Measurements from ENCODE around the gene PLA2G4D.

PLA2G4D gene

GRCh38 chr15:42048821-42049200 lies 45.6 kb downstream of the PLA2G4D start:
- no peaks in the 10 kb centered on the region for H3K36me3 ChIP-seq (ENCODE audit: control insufficient read depth, insufficient read depth, low read length)
- H3K27ac ChIP-seq (ENCODE audit: low read depth, low read length) = no peak overlapping the region
- H3K27me3 ChIP-seq (ENCODE audit: control insufficient read depth, insufficient read depth, low read length) = no peaks in the 10 kb centered on the region
- peaks cover 7% of the 10 kb centered on the region; the same call in 1 of the 2 replicates for H3K4me1 ChIP-seq (ENCODE audit: control insufficient read depth, insufficient read depth, low read length)
- no peaks in the 10 kb centered on the region for H3K9me3 ChIP-seq (ENCODE audit: control insufficient read depth, insufficient read depth, low read length)
- no peak overlapping the region for H3K4me3 ChIP-seq (ENCODE audit: low read depth, low read length)
- H3K9ac ChIP-seq (ENCODE audit: low read depth, low read length) = no peak overlapping the region

GRCh38 chr15:42048080-42048820 lies 46.1 kb downstream of the PLA2G4D start:
- no peak overlapping the region for H3K9ac ChIP-seq (ENCODE audit: low read depth, low read length)
- no peak overlapping the region for H3K27ac ChIP-seq (ENCODE audit: low read depth, low read length)
- H3K27me3 ChIP-seq (ENCODE audit: control insufficient read depth, insufficient read depth, low read length) = no peaks in the 10 kb centered on the region
- peaks cover 7% of the 10 kb centered on the region; the same call in 1 of the 2 replicates for H3K4me1 ChIP-seq (ENCODE audit: control insufficient read depth, insufficient read depth, low read length)
- no peaks in the 10 kb centered on the region for H3K36me3 ChIP-seq (ENCODE audit: control insufficient read depth, insufficient read depth, low read length)
- H3K9me3 ChIP-seq (ENCODE audit: control insufficient read depth, insufficient read depth, low read length) = no peaks in the 10 kb centered on the region
- no peak overlapping the region for H3K4me3 ChIP-seq (ENCODE audit: low read depth, low read length)

- peaks cover 7% of the 10 kb centered on the region; the same call in 1 of the 2 replicates for H3K4me1 ChIP-seq (ENCODE audit: control insufficient read depth, insufficient read depth, low read length)
- H3K9ac ChIP-seq (ENCODE audit: low read depth, low read length) = no peak overlapping the region
- no peak overlapping the region for H3K27ac ChIP-seq (ENCODE audit: low read depth, low read length)
- no peak overlapping the region for H3K4me3 ChIP-seq (ENCODE audit: low read depth, low read length)
- no peaks in the 10 kb centered on the region for H3K9me3 ChIP-seq (ENCODE audit: control insufficient read depth, insufficient read depth, low read length)
- H3K36me3 ChIP-seq (ENCODE audit: control insufficient read depth, insufficient read depth, low read length) = no peaks in the 10 kb centered on the region
- no peaks in the 10 kb centered on the region for H3K27me3 ChIP-seq (ENCODE audit: control insufficient read depth, insufficient read depth, low read length)
These were observed 47.8 kb downstream of the PLA2G4D start for GRCh38 chr15:42046597-42046996.

- no peaks in the 10 kb centered on the region for H3K9me3 ChIP-seq (ENCODE audit: control insufficient read depth, insufficient read depth, low read length)
- peaks cover 7% of the 10 kb centered on the region; the same call in 1 of the 2 replicates for H3K4me1 ChIP-seq (ENCODE audit: control insufficient read depth, insufficient read depth, low read length)
- no peaks in the 10 kb centered on the region for H3K27me3 ChIP-seq (ENCODE audit: control insufficient read depth, insufficient read depth, low read length)
- H3K27ac ChIP-seq (ENCODE audit: low read depth, low read length) = no peak overlapping the region
- H3K9ac ChIP-seq (ENCODE audit: low read depth, low read length) = no peak overlapping the region
- no peak overlapping the region for H3K4me3 ChIP-seq (ENCODE audit: low read depth, low read length)
- H3K36me3 ChIP-seq (ENCODE audit: control insufficient read depth, insufficient read depth, low read length) = no peaks in the 10 kb centered on the region
These were observed 49.1 kb downstream of the PLA2G4D start for GRCh38 chr15:42045211-42045615.

- Histone ChIP-seq H3K36me3 (ENCODE audit: control insufficient read depth, insufficient read depth, low read length) (no peaks in the 10 kb centered on the region), H3K4me3 (ENCODE audit: low read depth, low read length) (no peak overlapping the region), H3K27ac (ENCODE audit: low read depth, low read length) (no peak overlapping the region), H3K4me1 (ENCODE audit: control insufficient read depth, insufficient read depth, low read length) (no peaks in the 10 kb centered on the region), H3K9ac (ENCODE audit: low read depth, low read length) (no peak overlapping the region), H3K27me3 (ENCODE audit: control insufficient read depth, insufficient read depth, low read length) (no peaks in the 10 kb centered on the region), H3K9me3 (ENCODE audit: control insufficient read depth, insufficient read depth, low read length) (no peaks in the 10 kb centered on the region; the same call in 1 of the 2 replicates)
These were observed 51.6 kb downstream of the PLA2G4D start for GRCh38 chr15:42042602-42043400.

- H3K9ac ChIP-seq (ENCODE audit: low read depth, low read length) = no peak overlapping the region
- H3K36me3 ChIP-seq (ENCODE audit: control insufficient read depth, insufficient read depth, low read length) = no peaks in the 10 kb centered on the region
- H3K27ac ChIP-seq (ENCODE audit: low read depth, low read length) = no peak overlapping the region
- no peaks in the 10 kb centered on the region for H3K27me3 ChIP-seq (ENCODE audit: control insufficient read depth, insufficient read depth, low read length)
- H3K4me3 ChIP-seq (ENCODE audit: low read depth, low read length) = no peak overlapping the region
- H3K4me1 ChIP-seq (ENCODE audit: control insufficient read depth, insufficient read depth, low read length) = peaks cover 11% of the 10 kb centered on the region
- no peaks in the 10 kb centered on the region; the same call in 1 of the 2 replicates for H3K9me3 ChIP-seq (ENCODE audit: control insufficient read depth, insufficient read depth, low read length)
These were observed 56.0 kb downstream of the PLA2G4D start for GRCh38 chr15:42038401-42038800.

GRCh38 chr15:42037656-42038055 lies 56.7 kb downstream of the PLA2G4D start:
- Histone ChIP-seq H3K4me1 (ENCODE audit: control insufficient read depth, insufficient read depth, low read length) (peaks cover 11% of the 10 kb centered on the region), H3K27ac (ENCODE audit: low read depth, low read length) (no peak overlapping the region), H3K4me3 (ENCODE audit: low read depth, low read length) (no peak overlapping the region), H3K9me3 (ENCODE audit: control insufficient read depth, insufficient read depth, low read length) (no peaks in the 10 kb centered on the region; the same call in 1 of the 2 replicates), H3K27me3 (ENCODE audit: control insufficient read depth, insufficient read depth, low read length) (no peaks in the 10 kb centered on the region), H3K36me3 (ENCODE audit: control insufficient read depth, insufficient read depth, low read length) (no peaks in the 10 kb centered on the region), H3K9ac (ENCODE audit: low read depth, low read length) (no peak overlapping the region)

GRCh38 chr15:42036966-42037365 lies 57.4 kb downstream of the PLA2G4D start:
- no peaks in the 10 kb centered on the region; the same call in 1 of the 2 replicates for H3K9me3 ChIP-seq (ENCODE audit: control insufficient read depth, insufficient read depth, low read length)
- peaks cover 11% of the 10 kb centered on the region for H3K4me1 ChIP-seq (ENCODE audit: control insufficient read depth, insufficient read depth, low read length)
- no peak overlapping the region for H3K4me3 ChIP-seq (ENCODE audit: low read depth, low read length)
- no peaks in the 10 kb centered on the region for H3K36me3 ChIP-seq (ENCODE audit: control insufficient read depth, insufficient read depth, low read length)
- no peak overlapping the region for H3K9ac ChIP-seq (ENCODE audit: low read depth, low read length)
- no peak overlapping the region for H3K27ac ChIP-seq (ENCODE audit: low read depth, low read length)
- H3K27me3 ChIP-seq (ENCODE audit: control insufficient read depth, insufficient read depth, low read length) = no peaks in the 10 kb centered on the region

- peaks cover 11% of the 10 kb centered on the region for H3K4me1 ChIP-seq (ENCODE audit: control insufficient read depth, insufficient read depth, low read length)
- H3K27ac ChIP-seq (ENCODE audit: low read depth, low read length) = no peak overlapping the region
- H3K36me3 ChIP-seq (ENCODE audit: control insufficient read depth, insufficient read depth, low read length) = no peaks in the 10 kb centered on the region
These were observed 58.1 kb downstream of the PLA2G4D start for GRCh38 chr15:42036112-42036905.

GRCh38 chr15:42035435-42035761 lies 59.0 kb downstream of the PLA2G4D start:
- Histone ChIP-seq H3K4me3 (ENCODE audit: low read depth, low read length) (no peak overlapping the region), H3K36me3 (ENCODE audit: control insufficient read depth, insufficient read depth, low read length) (no peaks in the 10 kb centered on the region), H3K27ac (ENCODE audit: low read depth, low read length) (no peak overlapping the region), H3K4me1 (ENCODE audit: control insufficient read depth, insufficient read depth, low read length) (peaks cover 11% of the 10 kb centered on the region), H3K9me3 (ENCODE audit: control insufficient read depth, insufficient read depth, low read length) (no peaks in the 10 kb centered on the region; the same call in 1 of the 2 replicates), H3K9ac (ENCODE audit: low read depth, low read length) (no peak overlapping the region), H3K27me3 (ENCODE audit: control insufficient read depth, insufficient read depth, low read length) (no peaks in the 10 kb centered on the region)

More at GRCh38 chr15:42036112-42036905, 58.1 kb downstream of the PLA2G4D start:
- Histone ChIP-seq H3K27me3 (ENCODE audit: control insufficient read depth, insufficient read depth, low read length) (no peaks in the 10 kb centered on the region), H3K4me3 (ENCODE audit: low read depth, low read length) (no peak overlapping the region), H3K9ac (ENCODE audit: low read depth, low read length) (no peak overlapping the region), H3K9me3 (ENCODE audit: control insufficient read depth, insufficient read depth, low read length) (no peaks in the 10 kb centered on the region; the same call in 1 of the 2 replicates)

All from HUES48 (cell line).